ENCODE data around the gene TNFRSF8.

TNFRSF8 gene

GRCh38 chr1:12144236-12144635 is 81.1 kb downstream of the TNFRSF8 start:
- no peak for DNase-seq

- no peak for DNase-seq
Observed at GRCh38 chr1:12144969-12145368, 81.9 kb downstream of the TNFRSF8 start.

GRCh38 chr1:12145616-12146342 is 82.7 kb downstream of the TNFRSF8 start:
- no peak for DNase-seq

GRCh38 chr1:12146343-12147112 is 83.4 kb downstream of the TNFRSF8 start:
- no peak for DNase-seq

DNA sequence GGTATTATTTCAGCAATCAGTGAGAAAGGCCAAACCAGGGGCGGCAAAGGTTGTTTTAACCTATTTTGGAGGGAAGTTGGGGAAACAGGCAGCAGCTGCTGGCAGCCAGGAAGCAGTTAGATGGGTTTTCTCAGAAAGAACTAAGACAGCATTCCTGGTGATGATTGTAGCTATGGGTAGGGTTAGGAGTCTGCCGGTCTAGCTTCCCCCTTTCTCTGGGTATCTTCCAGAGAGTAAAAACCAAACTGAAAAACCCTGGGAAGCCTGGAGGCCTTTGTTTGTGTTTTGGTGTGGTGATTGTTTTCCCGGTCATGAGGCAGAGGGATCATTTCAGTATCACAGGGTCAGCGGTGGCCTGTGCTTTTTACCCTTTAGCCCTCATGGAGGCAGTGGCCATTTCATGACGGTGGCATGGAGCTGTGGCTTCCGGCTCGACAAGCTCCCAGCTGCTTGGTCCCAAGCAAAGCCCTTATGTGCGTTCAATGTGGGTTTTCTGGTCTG is 84.1 kb downstream of the TNFRSF8 start:
- no peak for DNase-seq

DNA sequence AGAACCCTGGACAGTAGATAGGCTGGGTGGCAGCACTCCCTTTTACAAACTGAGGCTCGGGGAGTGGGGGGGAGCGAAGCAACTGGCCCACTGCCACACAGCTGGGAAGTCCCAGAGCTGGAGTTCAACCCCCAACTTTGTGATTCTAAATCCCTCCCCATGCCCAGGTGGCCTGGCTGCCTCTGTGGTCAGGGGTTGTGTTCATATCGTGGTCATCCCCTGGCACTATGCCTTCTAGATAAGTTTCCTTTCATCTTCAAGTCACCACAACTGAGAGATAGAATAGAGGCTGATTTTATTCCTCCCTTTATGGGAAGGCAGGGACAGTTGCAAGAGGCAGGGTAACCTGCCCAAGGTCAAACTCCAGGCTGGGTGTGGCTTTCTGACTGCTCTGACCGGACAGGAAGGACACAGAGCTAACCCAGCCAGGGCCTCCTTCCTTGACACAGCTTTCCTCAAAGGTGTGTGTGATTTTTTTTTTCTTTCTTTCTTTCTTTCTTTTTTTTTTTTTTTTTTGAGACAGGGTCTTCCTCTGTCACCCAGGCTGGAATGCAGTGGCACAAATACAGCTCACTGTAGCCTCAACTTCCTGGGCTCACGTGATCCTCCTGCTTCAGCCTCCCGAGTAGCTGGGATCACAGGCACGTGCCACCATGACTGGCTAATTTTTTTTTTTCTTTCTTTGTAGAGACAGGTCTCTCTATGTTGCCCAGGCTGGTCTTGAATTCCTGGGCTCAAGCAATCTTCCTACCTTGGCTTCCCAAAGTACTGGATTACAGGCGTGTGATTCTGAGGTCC is 85.3 kb downstream of the TNFRSF8 start:
- peak; percentile 41 for DNase-seq

- no peak for DNase-seq
Observed at GRCh38 chr1:12148958-12149790, 86.1 kb downstream of the TNFRSF8 start.

- no peak for DNase-seq
Observed at GRCh38 chr1:12149791-12150175, 86.7 kb downstream of the TNFRSF8 start.

- DNase-seq = peak; percentile 59
Observed at GRCh38 chr1:12150456-12151200, 87.5 kb downstream of the TNFRSF8 start.

DNA sequence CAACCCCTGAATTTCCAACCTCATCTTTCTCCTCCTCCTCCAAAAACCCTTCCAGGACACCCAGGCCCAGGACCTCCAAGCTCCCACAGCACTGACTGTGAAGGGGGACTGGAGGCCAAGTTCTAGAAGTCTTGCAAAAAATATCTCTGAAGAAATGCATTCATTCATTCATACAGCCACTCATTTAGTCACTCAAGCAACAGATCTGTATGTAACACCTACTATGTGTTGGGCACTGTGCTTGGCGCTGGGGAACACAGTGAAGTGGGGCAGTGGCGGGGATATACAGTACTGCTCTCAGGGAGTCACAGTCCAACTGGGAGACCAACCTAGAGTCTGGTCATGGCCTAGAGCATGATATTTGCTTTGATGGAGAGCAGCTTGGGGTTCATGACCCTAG is 88.4 kb downstream of the TNFRSF8 start:
- no peak for DNase-seq

DNA sequence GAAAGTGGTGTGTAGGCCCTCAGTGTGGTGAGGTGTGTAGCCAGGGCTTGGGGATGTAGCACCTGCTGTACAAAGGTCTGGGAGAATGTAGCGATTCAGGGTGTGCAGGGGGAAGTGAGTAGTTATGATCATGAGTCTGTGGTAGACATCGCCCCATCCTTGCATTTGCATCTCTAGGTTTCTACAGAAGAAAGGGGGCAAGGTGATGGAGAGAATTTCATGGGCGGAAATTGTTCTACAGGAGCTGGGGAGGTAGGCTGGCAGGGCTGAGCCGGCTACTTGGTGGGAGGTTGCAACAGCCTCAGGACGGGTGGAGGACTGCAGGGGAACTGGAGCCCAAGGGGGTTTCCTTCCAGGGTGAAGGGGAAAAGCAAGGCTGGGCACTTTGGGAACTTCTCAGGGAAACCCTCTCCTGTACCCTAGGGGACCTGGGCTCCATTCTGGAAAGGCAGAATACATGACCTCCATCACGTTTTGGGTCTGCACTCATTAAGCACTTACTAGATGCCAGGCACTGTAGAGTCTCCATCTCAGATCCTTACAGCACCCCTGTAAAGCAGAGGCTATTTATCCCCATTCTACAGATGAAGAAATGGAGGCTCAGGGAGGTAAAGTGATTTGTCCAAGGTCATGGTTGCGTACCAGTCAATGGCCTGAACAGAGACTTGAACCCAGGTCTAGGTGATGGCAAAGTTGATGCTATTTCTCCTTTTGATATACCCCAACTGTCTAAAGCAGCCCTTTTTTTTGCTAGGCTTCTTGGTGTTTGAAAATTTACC is 89.2 kb downstream of the TNFRSF8 start:
- DNase-seq = no peak

DNA sequence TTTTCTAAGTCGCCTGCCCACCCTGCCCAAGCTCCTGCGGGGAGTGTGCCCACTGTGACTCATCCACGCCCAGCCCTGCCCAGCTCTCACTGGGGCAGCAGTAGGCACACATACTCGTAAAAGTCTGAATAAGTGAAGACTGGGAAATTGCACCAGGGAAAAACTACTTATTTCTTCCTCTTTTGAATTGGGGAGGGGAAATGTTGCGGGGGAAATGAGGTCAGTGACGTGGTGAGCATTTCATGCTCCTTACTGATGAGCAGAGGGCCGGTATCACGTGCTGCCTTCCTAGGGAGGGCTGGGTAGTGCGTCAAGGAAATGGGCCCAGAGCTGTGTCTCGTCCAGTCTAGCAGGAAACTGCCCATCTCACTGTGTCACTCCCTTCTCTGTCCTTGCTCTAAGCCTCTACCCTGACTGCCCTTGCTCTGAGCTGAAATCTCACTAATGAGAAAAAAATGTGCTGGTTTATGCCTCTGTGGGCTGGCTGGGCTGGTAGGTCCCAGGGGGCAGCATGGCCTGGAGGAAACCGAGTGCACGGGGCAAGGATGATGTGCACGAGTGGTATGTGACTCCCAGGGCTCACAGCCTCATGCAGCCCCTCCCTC is 90.2 kb downstream of the TNFRSF8 start:
- DNase-seq = peak; percentile 67

- no peak for DNase-seq
Observed at GRCh38 chr1:12155328-12155727, 92.2 kb downstream of the TNFRSF8 start.

DNA sequence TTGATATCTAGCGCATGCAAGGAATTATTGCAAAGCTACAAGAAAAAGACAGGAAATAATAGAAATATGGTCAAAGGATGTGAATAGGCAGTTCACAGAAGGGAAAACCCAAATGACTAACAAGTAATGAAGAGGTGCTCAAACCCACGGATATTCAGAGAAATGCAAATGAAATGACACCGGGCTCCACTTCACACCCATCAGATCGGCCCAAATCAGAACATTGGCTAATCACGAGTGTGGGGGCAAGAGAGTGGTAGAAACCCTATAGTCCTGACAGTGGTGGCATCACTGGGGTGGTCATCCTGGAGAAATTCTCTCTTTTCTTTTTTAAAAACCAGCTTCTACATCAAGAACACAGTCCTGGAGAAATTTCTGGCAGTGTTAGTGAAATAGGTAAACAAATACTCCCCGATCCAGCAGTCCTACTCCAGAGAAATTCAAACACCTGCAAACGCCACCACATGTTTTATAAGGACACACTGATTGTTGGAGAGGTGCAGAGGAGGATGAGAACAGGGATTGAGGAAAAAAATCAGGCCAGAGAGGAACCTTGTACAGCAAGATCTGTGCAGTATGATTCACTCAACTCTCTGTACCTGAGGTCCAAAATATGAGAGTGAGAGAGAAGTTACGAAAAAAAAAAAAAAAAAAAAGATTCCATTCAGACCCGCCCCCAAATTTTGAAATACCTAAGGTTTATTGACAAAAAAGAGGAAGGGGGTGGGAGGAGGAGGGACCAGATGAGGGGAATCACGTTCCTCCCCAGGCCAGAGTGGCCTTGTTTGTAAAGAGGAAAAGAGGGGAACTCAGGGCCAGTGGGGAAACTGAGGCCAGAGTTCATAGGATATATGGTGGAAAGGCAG is 94.5 kb downstream of the TNFRSF8 start:
- peak; percentile 67 for DNase-seq

GRCh38 chr1:12158357-12159092 is 95.4 kb downstream of the TNFRSF8 start:
- DNase-seq = no peak

GRCh38 chr1:12159816-12160215 is 96.7 kb downstream of the TNFRSF8 start:
- DNase-seq = peak; percentile 66

DNA sequence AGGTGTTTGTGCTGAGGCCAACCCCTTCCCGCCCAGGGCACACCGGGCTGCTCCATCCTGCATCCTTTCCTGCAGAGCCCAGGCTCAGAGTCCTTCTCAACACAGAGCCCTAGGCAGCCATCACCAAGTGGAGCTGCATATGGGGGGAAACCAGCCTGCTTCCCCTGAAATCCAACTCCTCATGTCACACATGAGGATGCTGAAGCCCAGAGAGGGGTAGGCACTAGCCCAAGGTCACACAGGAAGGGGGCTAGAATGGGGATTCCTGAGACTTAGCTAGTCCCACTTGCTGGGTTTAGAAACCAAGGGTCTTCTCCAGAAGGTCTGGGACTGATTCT is 98.2 kb downstream of the TNFRSF8 start:
- DNase-seq = no peak

DNA sequence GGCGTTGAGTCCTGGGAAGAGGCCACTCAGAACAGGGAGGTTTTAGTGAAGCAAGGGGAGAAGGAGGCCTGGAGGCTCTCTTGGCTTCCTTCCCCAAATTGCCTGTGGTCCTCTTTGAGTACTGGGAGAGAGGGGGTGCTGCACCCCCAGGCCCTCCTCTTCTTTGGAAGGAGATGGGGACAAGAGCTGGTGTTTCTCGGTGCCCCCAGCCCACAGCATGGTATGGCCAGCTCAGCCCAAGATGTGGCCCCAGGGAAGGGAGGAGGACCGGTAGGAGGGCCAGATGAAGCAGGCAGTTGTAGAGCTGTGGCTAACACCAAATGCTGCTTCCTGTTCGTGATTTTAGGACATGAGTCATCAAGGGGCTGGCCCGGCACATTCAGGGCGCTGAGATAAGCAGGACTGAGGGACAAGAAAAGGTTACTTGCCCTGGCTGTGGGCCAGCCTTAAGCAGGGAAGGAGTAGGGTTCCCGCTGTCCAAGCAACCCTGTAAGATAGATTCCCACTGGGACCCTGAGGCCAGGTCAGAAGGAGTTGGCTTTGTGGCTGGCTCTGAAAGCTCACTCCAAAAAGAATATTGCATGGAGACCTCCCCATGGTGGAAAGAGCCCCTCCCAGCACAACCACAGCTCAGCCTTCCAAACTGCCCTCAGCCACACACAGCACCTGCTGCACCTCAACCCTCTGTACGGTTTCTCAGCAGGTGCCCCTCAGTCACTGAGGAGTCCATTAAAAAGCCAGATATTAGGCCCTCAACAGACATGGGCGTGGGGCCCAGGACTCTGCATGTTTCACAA is 98.8 kb downstream of the TNFRSF8 start:
- DNase-seq = peak; percentile 83

All from CD4-positive, alpha-beta T cell treated with Interleukin-21 for 1 hour (primary cell).